ENCODE measurements around the gene RAB6D.
"Not testable (repeated sequence)": the region's sequence is repeated elsewhere in the genome, so short reads cannot be mapped to it uniquely, and the experiment has no call there.

The RAB6D gene

DNA sequence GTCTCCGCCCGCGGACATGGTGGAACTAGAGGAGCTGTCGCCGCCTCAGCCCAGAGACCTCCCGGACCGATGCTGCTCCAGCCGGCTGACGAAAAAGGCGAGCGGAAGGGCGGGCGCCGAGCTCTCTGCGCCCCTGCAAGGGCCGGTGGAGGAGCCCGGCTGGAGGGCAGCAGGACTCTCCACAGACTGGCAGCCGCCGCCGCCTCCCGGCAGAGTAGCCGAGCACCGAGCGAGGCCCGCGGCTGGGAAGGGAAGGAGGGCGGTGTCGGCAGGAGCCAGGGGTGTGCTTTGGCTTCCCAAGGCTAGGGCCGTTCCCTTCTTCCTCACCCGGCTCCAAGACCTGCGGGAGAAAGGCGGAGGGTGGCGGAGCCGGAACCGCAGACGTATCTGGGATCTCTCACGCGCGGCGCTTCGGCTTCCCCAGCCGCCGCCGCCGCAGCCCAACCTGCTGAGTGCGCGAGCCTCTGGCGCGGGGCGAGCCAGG is at the start of gene RAB6D:
TSS of gene RAB6D (minus strand) at position 466 of the 484 bp plus-strand sequence. CDS start at position 18, 448 bp downstream.
- DNase-seq, result peak in 1 of 2 donors; percentile 6

DNA sequence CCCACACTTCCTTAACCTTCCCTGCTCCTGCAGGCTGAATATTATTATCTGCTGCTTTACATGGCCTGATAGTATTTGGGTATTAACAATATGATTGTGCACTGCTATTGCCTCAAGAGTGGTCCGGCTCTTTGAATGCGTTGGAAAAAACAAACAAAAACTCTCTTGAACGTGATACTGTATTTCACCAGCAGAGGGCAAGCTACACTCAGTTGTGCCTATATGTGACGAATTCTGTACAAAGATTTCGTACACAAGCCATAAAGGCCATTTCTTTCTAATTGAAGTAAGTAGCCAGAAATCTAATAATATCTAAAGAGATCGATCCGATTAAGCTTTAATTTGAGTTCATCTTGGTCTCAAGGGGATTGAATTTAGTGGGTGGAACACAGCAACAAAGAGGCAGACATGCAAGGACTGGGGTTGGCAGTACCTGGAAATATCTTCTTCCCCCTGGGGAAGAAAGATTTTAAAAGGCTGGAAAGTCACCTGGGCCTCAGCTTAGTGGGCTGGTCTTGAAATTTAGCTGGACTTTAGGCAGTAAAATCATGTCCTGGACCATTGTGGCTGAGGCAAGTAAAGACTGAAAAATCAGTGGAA is 49.3 kb upstream of the RAB6D start:
- no peak for DNase-seq

DNA sequence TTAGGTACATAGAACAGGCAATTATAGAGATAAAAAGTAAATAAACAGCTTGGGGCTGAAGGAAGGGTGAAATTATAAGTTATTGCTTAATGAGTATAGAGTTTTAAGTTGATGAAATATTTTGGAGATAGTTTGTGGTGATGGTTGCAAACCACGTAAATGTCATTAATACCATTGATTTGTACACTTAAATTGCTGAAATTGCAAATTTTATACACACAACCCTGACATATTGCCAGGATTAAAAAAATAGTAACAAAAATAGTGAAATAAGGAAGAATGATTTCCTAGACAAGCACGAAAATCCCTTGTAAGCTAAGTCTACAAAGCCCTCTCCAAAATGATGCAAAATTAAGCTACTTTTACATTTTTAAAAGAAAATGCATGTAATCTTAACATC is 46.2 kb upstream of the RAB6D start:
- no peak for DNase-seq

DNA sequence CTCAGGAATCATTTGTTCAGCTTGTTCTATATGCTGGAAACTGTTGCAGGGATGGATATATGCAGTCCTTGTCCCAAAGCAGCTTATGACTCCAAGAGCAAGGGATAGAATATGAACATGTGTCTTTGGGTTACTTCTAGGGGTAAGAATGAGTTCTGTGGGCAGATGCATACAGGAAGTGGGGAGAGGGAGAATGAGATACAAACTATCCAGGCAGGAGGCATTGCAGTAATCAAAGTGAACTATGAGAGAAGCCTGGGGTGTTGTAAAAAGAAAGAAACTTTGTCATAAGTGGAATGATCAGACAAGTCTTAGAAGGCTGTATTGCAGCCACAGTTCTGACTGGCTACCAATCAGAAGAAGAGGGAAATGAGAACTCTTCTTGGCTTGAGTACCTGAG is 44.8 kb upstream of the RAB6D start:
- DNase-seq, result no peak

DNA sequence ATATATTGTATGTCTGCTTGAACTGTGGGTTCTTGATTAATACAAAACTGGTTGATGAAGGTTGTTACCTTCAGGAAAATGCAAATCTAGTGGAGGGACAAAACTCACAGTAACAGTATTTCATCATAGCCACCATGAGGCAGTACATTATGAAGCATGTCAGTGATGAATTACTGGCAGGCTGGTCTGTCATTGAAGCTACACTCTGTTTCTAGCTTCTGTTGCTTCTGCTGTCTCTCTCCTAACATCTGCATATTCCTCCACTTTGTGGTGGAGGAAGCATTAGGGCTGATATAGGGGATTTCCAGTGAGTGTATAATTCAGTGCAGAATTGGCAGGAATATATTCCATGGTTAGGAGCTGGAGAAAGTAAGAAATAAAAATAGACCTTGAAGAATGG is 44.2 kb upstream of the RAB6D start:
- DNase-seq, result no peak

DNA sequence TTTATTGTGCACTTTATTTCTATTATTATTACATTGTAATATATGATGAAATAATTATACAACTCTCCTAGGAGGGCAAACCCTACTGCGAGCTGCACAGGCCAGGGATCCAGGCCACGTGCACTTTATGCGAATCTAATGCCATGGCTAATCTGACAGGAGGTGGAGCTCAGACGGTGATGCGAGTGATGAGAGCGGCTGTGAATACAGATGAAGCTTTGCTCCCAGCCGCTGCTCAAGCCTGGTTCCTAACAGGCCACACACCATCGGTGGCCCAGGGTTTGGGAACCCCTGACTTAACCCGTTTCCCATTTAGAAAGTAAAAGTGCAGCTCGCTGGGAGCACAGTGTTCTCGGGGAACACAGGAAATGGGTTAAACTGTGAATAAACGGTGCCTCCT is 40.8 kb upstream of the RAB6D start:
- no peak for DNase-seq

DNA sequence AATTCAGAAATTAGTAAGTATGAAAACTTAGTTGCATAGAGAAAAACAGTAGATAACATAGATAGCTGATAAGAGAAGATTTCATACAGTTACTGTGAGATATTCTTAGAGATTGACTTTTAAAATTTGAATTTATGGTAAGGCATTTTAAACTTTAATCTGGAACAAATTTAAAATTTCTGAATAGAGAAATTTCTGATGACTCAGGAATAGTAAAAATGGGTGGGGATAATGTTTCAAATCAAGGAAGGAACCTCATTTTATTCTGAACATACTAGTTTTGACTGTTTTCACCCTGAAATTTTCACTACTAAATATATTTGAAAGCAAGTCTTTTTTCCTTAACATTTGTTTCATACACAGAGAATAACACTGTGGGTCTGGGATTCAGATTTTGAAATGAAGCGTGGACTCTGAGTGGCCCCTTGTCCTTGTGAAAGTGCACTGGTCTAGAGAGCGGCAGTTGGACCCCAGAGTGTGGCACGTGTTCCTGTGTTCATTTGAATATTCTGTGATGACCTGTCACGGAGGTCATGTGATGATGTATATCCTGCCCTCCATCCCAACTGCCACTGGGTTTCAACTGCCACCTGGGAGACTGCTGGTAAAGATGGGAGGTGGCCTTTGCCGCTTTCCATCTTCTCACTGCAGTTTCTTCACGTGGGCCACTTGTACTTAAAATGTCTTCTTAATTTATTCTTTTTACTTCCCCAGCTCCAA is 38.5 kb upstream of the RAB6D start:
- DNase-seq, result no peak

DNA sequence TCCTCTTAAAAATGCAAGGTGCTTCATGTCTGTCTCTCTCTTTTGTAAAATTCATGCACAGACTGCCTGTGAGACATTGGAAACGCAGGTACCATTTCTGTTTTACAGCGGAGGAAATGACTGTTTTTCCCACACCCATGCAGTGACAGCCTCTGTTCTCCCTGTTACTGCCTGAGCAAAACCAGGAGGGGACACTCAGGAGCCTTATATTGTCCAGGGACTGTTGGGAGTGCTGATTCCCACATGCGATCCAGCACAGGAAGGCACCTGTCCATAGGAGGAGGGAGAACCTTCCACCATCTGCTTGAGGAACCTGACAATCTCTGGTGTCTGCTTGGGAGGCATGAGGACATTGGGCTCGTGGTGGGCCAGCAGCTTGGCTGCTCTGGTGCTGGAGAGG is 36.9 kb upstream of the RAB6D start:
- DNase-seq, result no peak

DNA sequence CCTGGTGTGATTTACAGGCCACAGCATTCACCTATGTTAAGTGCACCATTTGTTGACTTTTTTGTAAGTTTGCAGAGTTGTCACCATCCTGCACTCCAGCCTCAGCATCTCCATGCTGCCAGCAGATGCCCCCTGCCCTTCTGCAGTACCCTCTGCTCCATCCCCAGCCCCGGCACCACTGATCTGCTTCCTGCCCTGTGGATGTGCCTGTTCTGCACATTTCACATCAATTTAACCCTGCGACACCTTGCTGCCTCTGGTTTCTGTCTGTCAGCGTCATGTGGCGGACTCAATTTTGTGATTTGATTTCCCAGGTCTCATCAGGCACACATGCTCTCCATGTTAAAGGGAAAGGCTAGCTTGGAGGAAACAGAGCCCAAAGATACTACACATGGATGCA is 36.5 kb upstream of the RAB6D start:
- DNase-seq, result not testable (repeated sequence)

DNA sequence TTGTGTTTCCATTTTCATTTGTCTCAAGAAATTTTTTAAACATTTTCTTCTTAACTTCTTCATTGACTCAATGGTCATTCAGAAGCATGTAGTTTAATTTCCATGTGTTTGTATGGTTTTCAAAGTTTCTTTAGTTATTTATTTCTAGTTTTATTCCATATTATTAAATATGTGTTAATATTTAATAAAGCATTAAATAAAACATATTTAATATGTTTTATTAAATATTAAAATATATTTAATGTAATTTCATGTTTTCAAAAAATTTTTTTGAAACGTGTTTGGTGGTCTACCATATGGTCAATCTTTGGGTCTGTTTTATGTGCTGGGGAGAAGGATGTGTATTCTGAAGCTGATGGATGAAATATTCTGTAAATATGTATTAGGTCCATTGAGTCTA is 32.2 kb upstream of the RAB6D start:
- not testable (repeated sequence) for DNase-seq

DNA sequence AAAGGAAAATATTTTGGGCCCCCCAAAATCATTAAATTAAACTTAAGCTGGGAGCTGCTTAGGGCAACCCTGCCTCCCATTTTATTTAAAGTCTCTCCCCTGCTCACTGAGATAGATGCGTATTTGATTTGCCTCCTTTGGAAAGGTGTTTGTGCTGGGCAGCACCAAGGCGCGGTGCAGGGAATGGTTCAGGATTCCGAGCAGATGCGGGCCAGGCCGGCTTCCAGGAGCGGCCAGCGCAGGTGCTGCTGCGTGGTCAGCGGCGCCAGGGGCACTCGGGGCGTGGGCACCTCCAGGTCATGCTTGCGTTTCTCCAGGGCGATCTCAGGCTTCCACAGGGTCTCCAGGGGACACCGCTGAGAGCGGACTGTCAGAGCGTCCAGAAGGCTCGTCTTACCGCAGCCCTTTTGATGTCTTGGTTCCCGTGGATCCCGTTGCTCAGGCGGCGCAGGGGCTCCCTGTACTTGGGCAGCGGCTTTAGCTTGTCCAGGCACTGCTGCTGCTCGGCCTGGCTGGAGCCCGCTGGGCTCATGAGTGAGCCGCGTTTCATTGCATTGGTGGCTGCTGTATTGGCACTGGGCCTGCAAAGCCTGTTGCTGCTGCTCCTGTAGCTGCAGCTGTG is 31.2 kb upstream of the RAB6D start:
- DNase-seq, result not testable (repeated sequence)

DNA sequence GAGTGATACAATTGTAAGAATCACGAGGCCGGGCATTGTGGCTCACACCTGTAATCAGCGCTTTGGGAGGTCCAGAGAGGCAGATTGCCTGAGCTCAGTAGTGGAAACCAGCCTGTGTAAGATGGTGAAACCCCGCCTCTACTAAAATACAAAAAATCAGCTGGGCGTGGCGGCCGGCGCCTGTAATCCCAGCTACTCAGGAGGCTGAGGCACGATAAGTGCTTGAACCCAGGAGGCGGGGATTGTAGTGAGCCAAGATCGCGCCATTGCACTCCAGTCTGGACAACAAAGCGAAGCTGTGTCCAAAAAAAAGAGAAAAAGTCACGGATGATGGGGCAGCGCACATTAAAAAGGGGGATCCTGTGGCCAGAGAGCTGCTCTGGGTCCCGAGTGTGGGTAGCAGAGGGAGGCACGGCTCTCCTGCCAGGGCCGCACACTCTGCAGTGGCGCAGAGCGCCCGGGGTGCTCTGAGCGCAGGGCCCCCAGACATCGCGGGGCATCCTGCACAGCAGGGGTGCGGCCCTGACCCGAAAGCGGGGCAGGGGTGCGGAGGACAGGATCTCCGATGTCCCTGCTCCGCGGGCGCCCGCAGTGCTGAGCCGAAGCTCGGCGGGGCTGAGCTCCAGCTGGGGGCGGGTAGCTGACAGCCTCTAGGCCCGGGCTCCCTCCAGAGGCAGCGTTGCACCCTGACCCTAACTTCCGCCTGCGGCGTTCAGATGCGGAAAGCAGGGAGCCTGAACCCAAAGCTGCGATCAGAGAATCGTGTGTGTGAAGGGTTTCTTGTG is 30.4 kb upstream of the RAB6D start:
- DNase-seq, result peak in 1 of 2 donors; percentile 29

DNA sequence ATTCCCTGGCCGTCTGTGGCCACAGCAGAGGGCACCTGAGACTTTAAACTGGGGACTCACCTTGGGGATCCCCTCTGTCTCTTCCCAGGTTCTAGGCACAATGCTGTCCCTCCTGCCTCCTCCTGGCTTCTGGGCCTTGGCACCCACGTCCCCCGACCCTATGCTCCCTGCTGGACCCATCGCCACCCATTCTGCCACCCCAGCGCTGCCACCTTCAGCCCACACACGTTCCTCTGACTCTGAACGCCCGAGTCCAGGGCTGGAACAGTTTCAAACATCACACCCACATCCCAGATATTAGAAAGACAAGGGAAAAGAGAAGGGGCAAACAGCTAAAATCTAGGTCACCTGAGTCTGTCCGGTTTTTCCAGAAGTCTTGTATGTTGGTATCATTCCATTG is 28.0 kb upstream of the RAB6D start:
- DNase-seq, result not testable (repeated sequence)

DNA sequence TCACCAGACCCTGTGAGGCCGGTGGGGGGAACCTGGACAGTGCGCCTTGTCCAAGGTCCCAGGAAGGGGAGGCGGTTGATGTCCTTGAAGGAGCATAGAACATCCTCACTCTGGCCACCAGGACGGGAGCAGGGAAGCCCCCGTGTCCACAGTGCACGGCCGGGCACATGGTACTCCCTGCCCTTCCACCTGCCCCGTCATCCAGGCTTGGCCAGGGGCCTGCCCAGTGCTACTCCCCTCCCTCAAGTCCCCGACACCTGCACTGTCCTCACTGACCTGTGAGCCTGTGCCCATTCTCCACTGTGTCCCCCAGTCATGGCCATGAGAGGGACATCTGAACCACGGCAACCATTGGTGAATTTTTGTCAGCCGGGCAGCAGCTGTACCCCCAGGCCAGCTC is 27.5 kb upstream of the RAB6D start:
- not testable (repeated sequence) for DNase-seq

DNA sequence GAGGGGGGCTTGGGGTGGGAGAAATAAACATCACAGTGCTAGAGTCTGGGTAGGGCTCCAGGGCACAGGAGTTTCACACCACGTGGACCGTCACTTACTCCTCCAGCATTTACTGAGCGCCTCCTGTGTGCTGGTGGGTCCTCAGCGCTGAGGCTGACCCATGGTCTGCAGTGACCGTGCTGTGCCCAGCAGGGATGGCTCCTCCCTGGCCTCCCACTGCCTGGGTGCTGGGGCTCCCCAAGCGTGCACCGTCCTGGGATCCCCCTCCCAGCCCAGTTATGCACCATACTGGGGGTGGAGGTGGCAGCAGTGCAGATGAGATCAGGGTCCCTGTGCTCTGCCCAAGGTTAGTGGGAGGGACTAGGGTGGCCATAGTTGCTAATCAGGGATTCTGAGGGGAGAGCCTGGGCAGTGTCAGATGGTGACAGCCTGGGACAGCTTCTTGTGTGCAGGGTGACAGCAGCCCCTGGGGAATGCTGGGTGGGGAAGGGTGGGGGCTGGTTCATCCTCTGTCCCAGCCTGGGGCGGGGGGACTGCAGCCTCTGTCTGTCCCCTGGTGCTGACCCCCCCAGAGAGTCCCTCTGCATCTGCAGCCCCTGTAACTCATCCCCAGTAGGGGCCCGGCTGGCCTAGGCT is 26.6 kb upstream of the RAB6D start:
- DNase-seq, result not testable (repeated sequence)

DNA sequence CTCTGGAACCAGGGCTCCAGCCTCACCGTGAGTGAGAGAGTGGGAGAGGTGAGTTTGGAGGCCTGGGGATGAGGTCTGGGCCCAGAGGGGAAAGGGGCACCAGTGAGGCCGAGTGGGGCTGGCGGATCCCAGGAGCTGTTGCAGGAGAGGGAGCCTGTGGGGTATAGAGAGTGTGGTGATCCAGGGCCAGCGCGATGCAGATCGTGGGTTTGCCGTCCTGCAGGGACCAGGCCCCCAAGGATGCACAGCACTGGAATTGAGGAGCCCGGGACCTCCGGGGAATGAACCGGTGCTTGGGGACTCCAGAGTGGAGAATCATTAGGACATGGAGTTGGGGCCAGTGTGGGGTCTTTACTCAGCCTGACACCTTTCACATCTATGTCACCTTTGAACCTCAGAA is 25.7 kb upstream of the RAB6D start:
- DNase-seq, result no peak

DNA sequence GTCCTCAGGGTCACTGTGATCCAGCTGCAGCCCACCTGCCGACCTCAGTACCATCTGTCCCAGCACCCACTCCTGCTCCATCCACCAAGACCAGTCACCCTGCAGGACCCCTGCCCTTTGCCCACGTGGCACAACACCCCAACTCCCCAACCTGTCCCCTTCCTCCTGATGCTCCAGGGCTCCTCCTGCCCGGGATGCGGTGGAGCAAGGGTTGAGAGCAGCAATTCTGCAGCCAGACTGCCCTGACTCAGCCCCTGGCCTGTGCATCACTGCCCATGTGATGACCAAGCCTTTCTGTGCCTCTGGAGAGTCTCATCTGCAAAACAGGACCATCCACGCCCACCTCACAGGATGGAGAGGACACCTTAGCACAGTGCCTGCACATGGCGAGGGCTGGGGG is 24.9 kb upstream of the RAB6D start:
- DNase-seq, result not testable (repeated sequence)

DNA sequence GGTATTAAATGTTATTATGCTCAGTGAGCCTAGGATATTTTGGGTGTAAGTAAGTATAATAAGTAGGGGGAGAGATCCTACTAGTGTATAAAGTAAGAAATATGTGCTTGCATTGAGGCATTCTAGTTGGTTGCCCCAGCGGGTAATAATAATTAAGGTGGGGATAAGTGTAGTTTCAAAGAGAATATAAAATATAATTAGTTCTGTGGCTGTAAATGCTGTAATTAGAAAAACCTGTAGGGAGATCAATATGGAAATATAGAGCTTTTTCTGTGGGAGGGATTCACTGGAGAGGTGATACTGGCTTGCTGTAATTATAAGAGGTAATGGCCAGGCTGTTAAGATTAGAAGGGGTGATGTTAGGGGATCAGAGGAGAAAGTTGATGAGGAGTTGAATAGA is 9.1 kb upstream of the RAB6D start:
- DNase-seq, result not testable (repeated sequence)

DNA sequence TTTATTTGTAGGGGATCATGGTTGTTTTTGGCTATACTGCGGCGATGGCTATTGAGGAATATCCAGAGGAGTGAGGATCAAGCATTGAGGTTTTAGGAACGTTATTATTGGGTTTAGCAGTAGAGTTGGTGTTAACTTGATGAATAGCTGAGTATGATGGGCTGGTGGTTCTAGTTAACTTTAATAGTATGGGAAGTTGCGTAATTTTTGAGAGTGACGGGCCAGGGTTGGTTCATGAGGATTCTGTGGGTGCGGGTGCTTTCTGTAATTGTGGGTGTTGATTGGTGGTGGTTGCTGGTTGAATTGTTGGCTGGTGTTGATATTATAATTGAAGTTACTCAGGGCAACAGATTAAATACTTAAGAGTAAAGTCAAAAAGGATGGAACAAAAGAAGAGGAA is 6.0 kb upstream of the RAB6D start:
- DNase-seq, result no peak

DNA sequence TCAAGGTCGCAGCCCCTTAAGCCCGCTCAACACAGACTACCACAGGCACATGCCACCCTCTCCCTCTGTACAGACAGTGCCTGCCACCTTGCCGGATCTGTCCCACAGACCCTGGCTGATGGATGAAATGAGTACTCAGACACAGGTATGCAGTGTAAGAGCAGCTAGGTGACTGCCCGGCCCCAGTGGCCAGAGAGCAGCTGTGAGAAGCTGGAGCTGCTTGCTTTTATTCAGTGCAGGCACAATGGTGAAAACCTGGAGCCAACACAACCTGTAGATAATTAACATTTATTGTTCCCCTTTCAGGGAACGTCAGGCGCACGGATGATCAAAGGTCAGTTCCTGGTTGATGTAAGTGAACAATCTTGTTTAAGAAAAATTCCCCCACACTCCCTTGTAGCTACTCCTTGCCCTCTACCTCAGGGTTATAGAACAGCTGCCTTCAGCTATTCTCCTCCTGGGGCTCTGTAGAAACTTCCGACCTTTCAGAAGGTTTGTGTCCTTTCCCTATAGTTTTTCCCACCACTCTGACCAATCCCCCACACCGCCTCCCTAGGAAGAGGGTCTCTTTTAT is 4.6 kb upstream of the RAB6D start:
- DNase-seq, result not testable (repeated sequence)

DNA sequence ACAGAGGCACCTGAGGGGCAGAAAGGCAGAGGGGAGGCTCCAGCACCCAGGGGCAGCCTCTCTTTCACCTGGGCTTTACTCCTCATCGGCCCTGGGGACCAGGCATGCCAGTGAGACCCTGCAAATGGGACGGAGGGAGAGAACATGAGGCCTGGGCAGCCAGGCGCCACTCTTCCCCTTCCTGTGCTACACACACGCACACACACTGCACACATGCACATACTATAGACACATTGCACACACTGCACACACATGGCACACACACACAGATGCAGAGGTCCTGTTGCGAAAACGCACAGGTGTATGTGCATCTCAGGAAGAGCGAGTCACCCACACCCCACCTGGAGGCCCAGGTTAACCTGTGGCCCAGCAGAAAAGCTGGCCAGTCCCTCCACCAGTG is 3.4 kb upstream of the RAB6D start:
- DNase-seq, result no peak

DNA sequence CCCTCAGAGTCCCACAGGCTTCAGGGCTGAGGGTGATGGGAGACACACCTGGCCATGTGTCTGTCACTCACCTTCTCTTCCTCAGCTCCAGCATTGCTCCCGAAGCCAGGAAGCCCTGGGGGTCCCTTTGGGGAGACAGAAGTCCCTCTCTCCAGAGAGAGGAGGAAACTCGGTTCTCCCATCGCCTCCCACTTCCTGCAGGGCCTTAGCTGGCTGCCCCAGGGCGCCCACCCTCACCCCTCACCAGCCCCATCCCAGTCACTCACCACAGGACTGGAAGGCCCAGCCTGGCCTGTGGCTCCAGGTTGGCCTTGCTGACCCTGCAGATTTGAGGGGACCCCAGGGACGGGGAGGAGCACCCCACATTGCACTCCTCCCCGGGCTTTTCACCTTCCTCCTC is 2.7 kb upstream of the RAB6D start:
- DNase-seq, result no peak

DNA sequence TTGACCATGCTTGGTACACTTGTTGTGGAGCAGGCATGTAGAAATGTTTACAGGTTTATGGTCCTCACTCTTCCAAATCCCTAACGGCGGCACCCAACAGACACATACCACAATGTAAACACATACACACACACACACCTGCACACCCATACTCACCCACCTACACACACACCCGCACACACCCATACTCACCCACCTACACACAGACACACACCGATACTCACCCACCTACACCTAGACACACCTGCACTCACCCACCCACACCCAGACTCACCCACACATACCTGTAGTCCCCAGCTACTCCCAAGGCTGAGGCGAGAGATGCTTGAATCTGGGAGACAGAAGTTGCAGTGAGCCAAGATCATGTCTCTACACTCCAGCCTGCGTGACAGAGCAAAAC is 1.5 kb upstream of the RAB6D start:
- DNase-seq, result no peak

Data from stimulated activated CD4-positive, alpha-beta T cell treated with anti-CD3 and anti-CD28 coated beads, Interleukin-2, amount 100 ng/mL, for 24 hours (primary cell).